IMR-90 (cell line): ENCODE measurements around the gene ADARB2. TPM values are rescaled to one million over a fixed set of nuclear protein-coding genes. Genes with fewer than 3 reads are reported as not detected.

Experiments used
- ATAC-seq: fragments of 200-7000 bp; cut with Tn5 transposase; 2 replicates; pipeline ENCODE4 v1.9.1; 2020; ENCODE audit warnings: low read depth, mild to moderate bottlenecking, moderate library complexity
- BruUV-seq: library from RNA; stranded (reverse); fragments of 400-500 nt; replicated peaks from 2 replicates; lab custom pipeline; 2021; lab: Mats Ljungman, UMichigan
- CTCF ChIA-PET: fragments of 300-600 bp; formaldehyde crosslinking; extraction: SDS; loops from one replicate; lab custom pipeline; 2021; ENCODE audit warnings: antibody characterized with exemption; lab: Yijun Ruan, JAX
- POLR2A ChIA-PET: fragments of 300-600 bp; sonication (Branson Sonifier 250); formaldehyde crosslinking; loops from one replicate; lab custom pipeline; 2022; ENCODE audit warnings: antibody characterized with exemption; ENCODE audit not compliant: unreplicated experiment; lab: Charles Lee
- DNase-seq: peaks from one replicate; pipeline ENCODE4 v3.0.0; 2013
- H2AFZ ChIP-seq: replicated peaks from 2 replicates; pipeline ENCODE3; 2013; ENCODE audit warnings: low read length, mild to moderate bottlenecking; ENCODE audit not compliant: poor library complexity
- H2AK5ac ChIP-seq: 2 replicates; pipeline ENCODE4 v1.6.1; 2013; ENCODE audit warnings: low read depth, low read length, inconsistent platforms
- H2AK9ac ChIP-seq: replicated peaks from 2 replicates; pipeline ENCODE3; 2013; ENCODE audit warnings: mild to moderate bottlenecking, low read depth, low read length, moderate library complexity; ENCODE audit not compliant: poor library complexity
- H2BK120ac ChIP-seq: 2 replicates; pipeline ENCODE4 v1.6.1; 2013; ENCODE audit warnings: low read depth, low read length, inconsistent platforms
- H2BK15ac ChIP-seq: 3 replicates; pipeline ENCODE4 v1.6.1; 2013; ENCODE audit warnings: low read depth, low read length, inconsistent platforms
- H2BK20ac ChIP-seq: 2 replicates; pipeline ENCODE4 v1.6.1; 2013; ENCODE audit warnings: low read depth, mild to moderate bottlenecking, inconsistent platforms, low read length, moderate library complexity
- H2BK5ac ChIP-seq: 2 replicates; pipeline ENCODE4 v1.6.1; 2013; ENCODE audit warnings: mild to moderate bottlenecking, low read depth, low read length, inconsistent platforms; ENCODE audit not compliant: poor library complexity, severe bottlenecking
- H3K14ac ChIP-seq: replicated peaks from 2 replicates; pipeline ENCODE4 v1.6.1; 2013; ENCODE audit warnings: low read depth, low read length, inconsistent platforms
- H3K18ac ChIP-seq: 2 replicates; pipeline ENCODE4 v1.6.1; 2013; ENCODE audit warnings: low read depth, low read length, control low read depth
- H3K23ac ChIP-seq: 2 replicates; pipeline ENCODE4 v1.6.1; 2013; ENCODE audit warnings: low read depth, low read length, inconsistent platforms
- H3K27ac ChIP-seq: 2 replicates; pipeline ENCODE4 v1.5.1; 2013; ENCODE audit warnings: mild to moderate bottlenecking, control low read depth, low read length; ENCODE audit not compliant: insufficient read depth
- H3K27me3 ChIP-seq: 2 replicates; pipeline ENCODE4 v1.6.1; 2013; ENCODE audit warnings: low read length; ENCODE audit not compliant: control insufficient read depth, insufficient read depth
- H3K36me3 ChIP-seq: 2 replicates; pipeline ENCODE4 v1.6.1; 2013; ENCODE audit warnings: low read length, mixed read lengths; ENCODE audit not compliant: control insufficient read depth, insufficient read depth
- H3K4ac ChIP-seq: 2 replicates; pipeline ENCODE4 v1.6.1; 2013; ENCODE audit warnings: low read depth, low read length, inconsistent platforms
- H3K4me1 ChIP-seq: 2 replicates; pipeline ENCODE4 v1.6.1; 2013; ENCODE audit warnings: low read length, mixed read lengths; ENCODE audit not compliant: control insufficient read depth, insufficient read depth
- H3K4me2 ChIP-seq: 2 replicates; pipeline ENCODE4 v1.6.1; 2013; ENCODE audit warnings: low read depth, mild to moderate bottlenecking, control low read depth, low read length, moderate library complexity
- H3K4me3 ChIP-seq: 2 replicates; pipeline ENCODE4 v1.5.1; 2013; ENCODE audit warnings: low read depth, mild to moderate bottlenecking, control low read depth, low read length, moderate library complexity; ENCODE audit not compliant: insufficient read depth
- H3K56ac ChIP-seq: 2 replicates; pipeline ENCODE4 v1.6.1; 2013; ENCODE audit warnings: low read length, inconsistent platforms; ENCODE audit not compliant: insufficient read depth; ENCODE audit errors: extremely low read depth
- H3K79me1 ChIP-seq, 2 experiments: 2 replicates each; pipeline ENCODE4 v1.6.1; 2013; ENCODE audit warnings: low read length in 2 of 2, inconsistent platforms in 1 of 2, low read depth in 1 of 2
- H3K9ac ChIP-seq: 2 replicates; pipeline ENCODE4 v1.6.1; 2013; ENCODE audit warnings: low read depth, low read length, control low read depth
- H3K9me1 ChIP-seq: 2 replicates; pipeline ENCODE4 v1.6.1; 2013; ENCODE audit warnings: low read length, inconsistent platforms; ENCODE audit not compliant: insufficient read depth
- H3K9me3 ChIP-seq: 2 replicates; pipeline ENCODE4 v1.6.1; 2013; ENCODE audit warnings: low read length; ENCODE audit not compliant: control insufficient read depth, insufficient read depth
- H4K20me1 ChIP-seq: 2 replicates; pipeline ENCODE4 v1.6.1; 2013; ENCODE audit warnings: low read length, inconsistent platforms; ENCODE audit not compliant: insufficient read depth
- H4K5ac ChIP-seq: 2 replicates; pipeline ENCODE4 v1.6.1; 2013; ENCODE audit warnings: mild to moderate bottlenecking, low read depth, low read length, control low read depth
- H4K8ac ChIP-seq, 2 experiments: 2 replicates each; pipeline ENCODE4 v1.6.1; 2013; ENCODE audit warnings: low read depth in 2 of 2, low read length in 2 of 2, control low read depth in 1 of 2, inconsistent platforms in 1 of 2
- H4K91ac ChIP-seq: 2 replicates; pipeline ENCODE4 v1.6.1; 2013; ENCODE audit warnings: low read depth, low read length, inconsistent platforms; ENCODE audit not compliant: insufficient read depth
- BHLHE40 ChIP-seq: fragments of 150-350 bp; IDR thresholded peaks from 2 replicates; pipeline ENCODE4 v1.6.1; 2016; ENCODE audit warnings: mild to moderate bottlenecking, low read depth, low read length
- CEBPB ChIP-seq: IDR thresholded peaks from 2 replicates; pipeline ENCODE4 v1.6.1; 2012; ENCODE audit warnings: low read depth, low read length, improper control_type of control experiment
- ELK1 ChIP-seq: fragments of 150-350 bp; IDR thresholded peaks from 2 replicates; pipeline ENCODE4 v1.6.1; 2016; ENCODE audit warnings: low read depth, mild to moderate bottlenecking, low read length, moderate library complexity, borderline replicate concordance
- FOS ChIP-seq: fragments of 150-350 bp; IDR thresholded peaks from 2 replicates; pipeline ENCODE4 v1.6.1; 2016; ENCODE audit warnings: low read depth, low read length
- MAFK ChIP-seq: IDR thresholded peaks from 2 replicates; pipeline ENCODE4 v1.6.1; 2012; ENCODE audit warnings: low read depth, low read length, improper control_type of control experiment
- MAZ ChIP-seq: IDR thresholded peaks from 2 replicates; pipeline ENCODE4 v1.6.1; 2012; ENCODE audit warnings: low read depth, mild to moderate bottlenecking, low read length, improper control_type of control experiment, moderate library complexity, borderline replicate concordance
- RCOR1 ChIP-seq: IDR thresholded peaks from 2 replicates; pipeline ENCODE4 v1.6.1; 2012; ENCODE audit warnings: mild to moderate bottlenecking, low read length, improper control_type of control experiment; ENCODE audit not compliant: insufficient replicate concordance
- RFX5 ChIP-seq: IDR thresholded peaks from 2 replicates; pipeline ENCODE4 v1.8.0; 2012; ENCODE audit warnings: low read depth, mild to moderate bottlenecking, low read length, moderate library complexity
- USF2 ChIP-seq: fragments of 150-350 bp; IDR thresholded peaks from 2 replicates; pipeline ENCODE4 v1.6.1; 2017; ENCODE audit warnings: mild to moderate bottlenecking, antibody characterized with exemption, low read length, low read depth
- WGBS, 2 experiments: methylation state at CpG; one replicate each; pipeline versions ENCODE4 v1.1.5 to v1.1.7; 2013; ENCODE audit warnings: missing lambda C conversion rate in 2 of 2; ENCODE audit not compliant: insufficient read length in 1 of 2; ENCODE audit errors: extremely low coverage in 2 of 2; 5-methylcytosine and 5-hydroxymethylcytosine counted together
- dilution Hi-C: fragments of 300-500 bp; cut with HindIII; formaldehyde crosslinking; loops from one replicate; pipeline ENCODE4 v1.14.3; 2018; ENCODE audit warnings: low sequenced_read_pairs; ENCODE audit not compliant: unreplicated experiment
- in situ Hi-C: fragments of 300-500 bp; cut with MboI; formaldehyde crosslinking; loops from 3 replicates; pipeline ENCODE4 v1.14.3; 2019; ENCODE audit warnings: low sequenced_read_pairs, inconsistent platforms, mixed read lengths
- intact Hi-C: fragments of 100-400 bp; cut with micrococcal nuclease; formaldehyde crosslinking; loops from 2 replicates; pipeline ENCODE4 v1.10.0; 2022
- polyA plus RNA-seq, 3 experiments: library from polyadenylated mRNA; depleted of rRNA; stranded (reverse); fragments of >200 nt; gene quantifications; 2 replicates each; pipeline ENCODE4 v1.2.3, GENCODE V29; 2012; ENCODE audit warnings: low replicate concordance in 1 of 3
- total RNA-seq: library from RNA; depleted of rRNA; stranded (reverse); fragments of >200 nt; gene quantifications from 2 replicates; pipeline ENCODE4 v1.2.3, GENCODE V29; 2012

Gene ADARB2
- total and polyA plus RNA-seq, 2 of the 4 experiments (the other 2 are of a cell fraction) = not detected

DNA sequence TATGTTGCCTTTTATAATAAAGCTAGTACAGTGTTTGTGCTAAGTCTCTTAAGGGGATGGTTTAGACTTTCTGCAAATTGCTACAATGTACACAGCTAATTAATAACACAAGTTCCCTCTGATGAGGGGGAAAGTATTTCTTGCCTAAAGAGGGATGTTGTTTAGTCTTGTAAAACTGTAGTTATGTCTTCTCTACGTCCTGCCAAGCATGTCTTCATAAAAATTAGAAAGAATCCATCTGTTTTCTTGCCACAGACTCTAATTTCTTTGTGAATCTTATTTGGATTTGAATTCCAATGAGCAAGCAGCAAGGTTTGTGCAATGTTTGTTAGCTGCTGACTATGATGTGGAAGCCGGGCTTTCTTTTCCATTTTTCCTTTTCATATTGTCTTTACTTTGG lies 28.2 kb downstream of the ADARB2 start:
- Histone ChIP-seq H4K8ac (no peak overlapping the region), H3K18ac (no peak overlapping the region), H3K9me1 (no peaks in the 10 kb centered on the region), H2BK15ac (no peak overlapping the region), H2AFZ (no peak overlapping the region), H3K4me1 (no peaks in the 10 kb centered on the region), H3K9ac (no peak overlapping the region), H4K20me1 (no peaks in the 10 kb centered on the region), H2BK20ac (no peak overlapping the region), H2BK120ac (no peak overlapping the region), H2AK9ac (no peak overlapping the region), H2BK5ac (no peak overlapping the region), H3K4me3 (no peak overlapping the region), H3K4me2 (no peak overlapping the region), H3K27me3 (no peaks in the 10 kb centered on the region), H4K5ac (no peak overlapping the region), H2AK5ac (no peak overlapping the region), H3K56ac (no peak overlapping the region), H3K79me1 (no peaks in the 10 kb centered on the region), H3K14ac (no peak overlapping the region), H3K23ac (no peak overlapping the region), H3K27ac (no peak overlapping the region), H3K4ac (no peak overlapping the region), H3K36me3 (no peaks in the 10 kb centered on the region), H3K9me3 (peaks cover 45% of the 10 kb centered on the region), H4K91ac (no peak overlapping the region)
- ChIA-PET CTCF (no interaction called here), POLR2A (no interaction called here)
- ATAC-seq (no peak), DNase-seq (no peak)
- BruUV-seq = no TSS peak
- intact Hi-C loops = no loop called here
- TF ChIP-seq BHLHE40 (no peak), MAZ (no peak), MAFK (no peak), RFX5 (no peak), USF2 (no peak), CEBPB (no peak), RCOR1 (no peak), ELK1 (no peak), FOS (no peak)
- in situ Hi-C loops = no loop called here
- dilution Hi-C loops = no loop called here
- no CpG with 5 or more reads among the region's 2 CpGs for WGBS, 2 experiments
